SK-N-SH treated with all-trans-retinoic acid at 6 μM for 48 hours (cell line): ENCODE measurements around the gene IRF7.

ENCODE experiments used
- ATAC-seq: fragments of 200-7000 bp; cut with Tn5 transposase; 3 replicates; pipeline ENCODE4 v1.9.1; 2020; ENCODE audit warnings: mild to moderate bottlenecking, moderate library complexity
- ARNTL ChIP-seq: fragments of 450-650 bp; formaldehyde crosslinking; IDR thresholded peaks from 2 replicates; pipeline ENCODE4 v1.5.0; 2020; ENCODE audit warnings: low read depth, mild to moderate bottlenecking, moderate library complexity, borderline replicate concordance
- BACH2 ChIP-seq: fragments of 250-450 bp; sonication (Bioruptor Pico); IDR thresholded peaks from 2 replicates; pipeline ENCODE4 v1.9.0; 2021; ENCODE audit warnings: mild to moderate bottlenecking, borderline replicate concordance
- CREB5 ChIP-seq: fragments of 250-450 bp; sonication (Bioruptor Pico); IDR thresholded peaks from 2 replicates; pipeline ENCODE4 v1.5.1; 2020; ENCODE audit warnings: low read depth, mild to moderate bottlenecking, moderate library complexity
- CSDC2 ChIP-seq: fragments of 250-450 bp; sonication (Bioruptor Pico); IDR thresholded peaks from 2 replicates; pipeline ENCODE4 v1.5.0; 2020; ENCODE audit warnings: mild to moderate bottlenecking, moderate library complexity
- CSRNP3 ChIP-seq: fragments of 250-450 bp; sonication (Bioruptor Pico); IDR thresholded peaks from 2 replicates; pipeline ENCODE4 v1.5.1; 2021; ENCODE audit warnings: mild to moderate bottlenecking, moderate library complexity
- ESRRG ChIP-seq: fragments of 250-450 bp; sonication (Bioruptor Pico); IDR thresholded peaks from 2 replicates; pipeline ENCODE4 v1.6.1; 2021; ENCODE audit warnings: mild to moderate bottlenecking
- GLIS3 ChIP-seq: fragments of 250-450 bp; sonication (Bioruptor Pico); IDR thresholded peaks from 2 replicates; pipeline ENCODE4 v1.5.0; 2020; ENCODE audit warnings: mild to moderate bottlenecking, moderate library complexity
- ISL1 ChIP-seq: fragments of 250-450 bp; sonication (Bioruptor Pico); IDR thresholded peaks from 2 replicates; pipeline ENCODE4 v2.1.2; 2022; ENCODE audit warnings: mild to moderate bottlenecking, moderate library complexity
- OSR1 ChIP-seq: fragments of 250-450 bp; sonication (Bioruptor Pico); IDR thresholded peaks from 2 replicates; pipeline ENCODE4 v1.8.0; 2022; ENCODE audit warnings: moderate library complexity, mild to moderate bottlenecking, inconsistent platforms
- PATZ1 ChIP-seq: fragments of 250-450 bp; sonication (Bioruptor Pico); IDR thresholded peaks from 2 replicates; pipeline ENCODE4 v1.8.0; 2020; ENCODE audit warnings: mild to moderate bottlenecking, moderate library complexity, borderline replicate concordance
- POU6F1 ChIP-seq: fragments of 250-450 bp; sonication (Bioruptor Pico); IDR thresholded peaks from 2 replicates; pipeline ENCODE4 v1.8.0; 2021; ENCODE audit warnings: low read depth, mild to moderate bottlenecking, moderate library complexity, borderline replicate concordance
- PPARA ChIP-seq: fragments of 250-450 bp; sonication (Bioruptor Pico); IDR thresholded peaks from 2 replicates; pipeline ENCODE4 v1.5.0; 2020; ENCODE audit warnings: mild to moderate bottlenecking, borderline replicate concordance
- RARB ChIP-seq: fragments of 250-450 bp; sonication (Bioruptor Pico); IDR thresholded peaks from 2 replicates; pipeline ENCODE4 v1.8.0; 2021; ENCODE audit warnings: mild to moderate bottlenecking, moderate library complexity
- SNAI2 ChIP-seq: fragments of 250-450 bp; sonication (Bioruptor Pico); IDR thresholded peaks from 2 replicates; pipeline ENCODE4 v1.5.0; 2020; ENCODE audit warnings: mild to moderate bottlenecking, moderate library complexity
- TCF4 ChIP-seq: fragments of 250-450 bp; sonication (Bioruptor Pico); IDR thresholded peaks from 2 replicates; pipeline ENCODE4 v1.8.0; 2021; ENCODE audit warnings: mild to moderate bottlenecking, moderate library complexity, borderline replicate concordance
- TSHZ2 ChIP-seq: fragments of 250-450 bp; sonication (Bioruptor Pico); IDR thresholded peaks from 2 replicates; pipeline ENCODE4 v1.5.0; 2020; ENCODE audit warnings: mild to moderate bottlenecking, moderate library complexity
- ZC3H10 ChIP-seq: fragments of 250-450 bp; sonication (Bioruptor Pico); IDR thresholded peaks from 2 replicates; pipeline ENCODE4 v1.5.1; 2021; ENCODE audit warnings: mild to moderate bottlenecking, moderate library complexity
- ZFP30 ChIP-seq: fragments of 450-650 bp; formaldehyde crosslinking; IDR thresholded peaks from 2 replicates; pipeline ENCODE4 v1.5.0; 2022; ENCODE audit warnings: mild to moderate bottlenecking, moderate library complexity
- ZNF565 ChIP-seq: fragments of 450-650 bp; formaldehyde crosslinking; conservative IDR thresholded peaks from 2 replicates; pipeline ENCODE4 v1.5.0; 2020; ENCODE audit warnings: low read depth, mild to moderate bottlenecking, moderate library complexity
- ZNF70 ChIP-seq: fragments of 450-650 bp; formaldehyde crosslinking; IDR thresholded peaks from 2 replicates; pipeline ENCODE4 v1.5.0; 2020; ENCODE audit warnings: mild to moderate bottlenecking, moderate library complexity
- ZNF8 ChIP-seq: fragments of 450-650 bp; formaldehyde crosslinking; IDR thresholded peaks from 2 replicates; pipeline ENCODE4 v1.5.0; 2020; ENCODE audit warnings: mild to moderate bottlenecking, moderate library complexity

The IRF7 gene

GRCh38 chr11:623349-623869, 7.7 kb upstream of the IRF7 start (continued):
- TF ChIP-seq PATZ1 (CRISPR knock-in tag) (no peak), POU6F1 (CRISPR knock-in tag) (no peak), ZFP30 (CRISPR knock-in tag) (no peak), SNAI2 (CRISPR knock-in tag) (no peak), PPARA (CRISPR knock-in tag) (no peak), ZC3H10 (no peak), TCF4 (CRISPR knock-in tag) (no peak)

GRCh38 chr11:621838-622237, 6.1 kb upstream of the IRF7 start:
- ATAC-seq = no peak
- TF ChIP-seq ZC3H10 (no peak), ZNF70 (CRISPR knock-in tag) (no peak), ESRRG (CRISPR knock-in tag) (no peak), BACH2 (no peak), ARNTL (no peak), ZNF8 (CRISPR knock-in tag) (no peak), RARB (no peak), SNAI2 (CRISPR knock-in tag) (no peak), OSR1 (CRISPR knock-in tag) (no peak), PATZ1 (CRISPR knock-in tag) (no peak), TSHZ2 (no peak), ZNF565 (CRISPR knock-in tag) (no peak), CREB5 (CRISPR knock-in tag) (no peak), CSDC2 (CRISPR knock-in tag) (no peak), GLIS3 (CRISPR knock-in tag) (no peak), ISL1 (CRISPR knock-in tag) (no peak), CSRNP3 (no peak)
- TF ChIP-seq, all 23 proteins: peak for 0
